ENCODE measurements around the gene MTHFR.

- TF ChIP-seq CTCF (IDR thresholded peaks at IDR 0.05) (no peak), POLR2A (IDR thresholded peaks at IDR 0.05) (no peak)
Measured at GRCh38 chr1:11777658-11778322, 28.0 kb downstream of the MTHFR start.
